ENCODE results near the gene IFITM1.
"Not testable (repeated sequence)": the region's sequence is repeated elsewhere in the genome, so short reads cannot be mapped to it uniquely, and the experiment has no call there.

IFITM1 gene

DNA sequence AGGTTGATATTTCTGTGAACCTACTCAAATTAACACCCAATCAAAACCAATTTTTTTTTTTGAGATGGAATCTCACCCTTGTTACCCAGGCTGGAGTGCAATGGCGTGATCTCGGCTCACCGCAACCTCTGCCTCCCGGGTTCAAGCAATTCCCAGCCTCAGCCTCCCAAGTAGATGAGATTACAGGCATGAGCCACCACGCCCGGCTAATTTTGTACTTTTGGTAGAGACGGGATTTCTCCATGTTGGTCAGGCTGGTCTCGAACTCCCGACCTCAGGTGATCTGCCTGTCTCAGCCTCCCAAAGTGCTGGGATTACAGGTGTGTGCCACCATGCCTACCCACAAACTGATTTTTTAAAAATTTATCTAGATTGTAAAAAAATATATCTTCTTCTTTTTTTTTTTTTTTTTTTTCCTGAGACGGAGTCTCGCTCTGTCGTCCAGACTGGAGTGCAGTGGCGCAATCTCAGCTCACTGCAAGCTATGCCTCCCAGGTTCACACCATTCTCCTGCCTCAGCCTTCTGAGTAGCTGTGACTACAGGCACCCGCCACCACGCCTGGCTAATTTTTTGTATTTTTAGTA is 14.8 kb downstream of the IFITM1 start:
- H3K27me3 ChIP-seq (ENCODE audit: insufficient read depth, low read length); H3K9ac ChIP-seq (ENCODE audit: low read depth, low read length); H3K4me3 ChIP-seq (ENCODE audit: low read length); H3K9me3 ChIP-seq (ENCODE audit: insufficient read depth, low read depth, low read length); H3K4me1 ChIP-seq (ENCODE audit: insufficient read depth, low read length); H3K36me3 ChIP-seq (ENCODE audit: insufficient read depth, low read depth, low read length); H3K27ac ChIP-seq (ENCODE audit: low read length): not testable (repeated sequence)

DNA sequence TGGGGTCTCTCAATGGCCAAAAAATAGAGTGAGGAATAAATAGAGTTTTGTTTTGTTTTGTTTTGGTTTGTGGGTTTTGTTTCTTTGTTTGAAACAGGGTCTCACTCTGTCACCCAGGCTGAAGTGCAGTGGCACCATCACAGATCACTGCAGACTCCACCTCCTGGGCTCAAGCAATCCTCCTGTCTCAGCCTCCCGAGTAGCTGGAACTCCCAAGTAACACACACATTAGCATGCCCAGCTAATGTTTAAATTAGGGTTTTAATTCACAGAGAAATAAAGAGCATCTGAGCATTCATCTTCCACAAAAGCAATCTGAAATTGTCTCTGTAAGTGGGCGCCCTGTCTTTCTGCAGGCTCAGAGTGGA is 16.0 kb downstream of the IFITM1 start:
- H3K4me3 ChIP-seq (ENCODE audit: low read length), result no peak overlapping the region
- H3K4me1 ChIP-seq (ENCODE audit: insufficient read depth, low read length), result peaks cover 7% of the 10 kb centered on the region; the same call in 1 of the 2 replicates
- H3K9me3 ChIP-seq (ENCODE audit: insufficient read depth, low read depth, low read length), result peaks cover 6% of the 10 kb centered on the region
- H3K36me3 ChIP-seq (ENCODE audit: insufficient read depth, low read depth, low read length), result no peaks in the 10 kb centered on the region
- no peaks in the 10 kb centered on the region for H3K27me3 ChIP-seq (ENCODE audit: insufficient read depth, low read length)
- H3K27ac ChIP-seq (ENCODE audit: low read length), result no peak overlapping the region
- no peak overlapping the region for H3K9ac ChIP-seq (ENCODE audit: low read depth, low read length)

DNA sequence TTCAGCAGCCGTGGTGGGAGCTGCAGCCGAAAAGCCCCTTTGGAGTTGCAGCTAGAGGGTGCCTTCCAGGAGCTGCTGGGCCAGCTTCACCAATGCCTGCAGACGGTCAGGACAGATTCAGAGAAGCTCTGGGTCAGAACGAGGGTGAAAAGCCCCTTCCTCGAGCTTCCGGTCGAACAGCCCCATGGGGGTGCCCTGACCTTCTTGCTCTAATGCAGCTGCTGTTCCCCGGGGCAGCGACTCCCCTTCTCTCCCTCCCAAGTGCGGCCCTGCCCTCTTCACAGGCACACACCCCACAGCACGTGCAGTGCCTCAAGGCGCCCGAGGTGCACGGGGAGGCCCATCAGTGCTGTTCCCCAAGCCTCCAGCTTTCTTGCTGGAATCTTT is 16.5 kb downstream of the IFITM1 start:
- Histone ChIP-seq H3K9me3 (ENCODE audit: insufficient read depth, low read depth, low read length) (peaks cover 6% of the 10 kb centered on the region), H3K27me3 (ENCODE audit: insufficient read depth, low read length) (no peaks in the 10 kb centered on the region), H3K4me3 (ENCODE audit: low read length) (no peak overlapping the region), H3K9ac (ENCODE audit: low read depth, low read length) (no peak overlapping the region), H3K36me3 (ENCODE audit: insufficient read depth, low read depth, low read length) (no peaks in the 10 kb centered on the region), H3K4me1 (ENCODE audit: insufficient read depth, low read length) (peaks cover 7% of the 10 kb centered on the region; the same call in 1 of the 2 replicates), H3K27ac (ENCODE audit: low read length) (no peak overlapping the region)

DNA sequence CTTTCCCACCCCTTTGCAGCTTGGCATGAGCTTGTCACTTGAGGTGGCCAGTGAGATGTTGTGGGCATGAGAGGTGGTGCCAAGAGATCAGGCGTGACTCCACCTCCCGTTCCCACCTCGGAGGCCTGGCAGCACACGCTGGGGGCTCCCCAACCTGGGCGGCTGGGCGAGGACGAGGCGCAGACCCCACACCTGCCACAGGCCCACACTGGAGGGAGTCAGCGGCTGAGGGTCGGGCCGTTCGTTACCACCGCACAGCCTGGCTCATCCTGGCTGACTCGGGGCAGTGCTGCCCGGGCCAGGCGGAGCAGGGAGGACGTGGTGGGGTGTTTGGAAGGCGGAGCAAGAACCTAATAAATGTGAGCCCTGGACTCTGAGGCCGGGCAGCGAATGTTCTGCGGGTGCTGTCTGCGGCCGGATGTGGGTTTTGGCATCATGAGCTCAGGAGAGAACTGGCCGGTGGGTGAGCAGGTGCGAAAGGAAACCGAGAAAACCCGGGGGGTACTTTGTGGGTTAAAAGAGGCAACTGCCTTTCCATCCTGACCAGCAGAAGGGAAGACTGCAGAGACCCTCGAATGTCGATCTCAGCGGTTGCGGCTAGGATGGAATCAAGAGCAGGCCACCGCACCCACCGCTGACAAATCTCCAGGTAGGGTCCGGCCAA is 17.0 kb downstream of the IFITM1 start:
- no peak overlapping the region for H3K4me3 ChIP-seq (ENCODE audit: low read length)
- no peak overlapping the region for H3K9ac ChIP-seq (ENCODE audit: low read depth, low read length)
- H3K9me3 ChIP-seq (ENCODE audit: insufficient read depth, low read depth, low read length), result peaks cover 6% of the 10 kb centered on the region
- no peaks in the 10 kb centered on the region for H3K27me3 ChIP-seq (ENCODE audit: insufficient read depth, low read length)
- H3K27ac ChIP-seq (ENCODE audit: low read length), result no peak overlapping the region
- H3K36me3 ChIP-seq (ENCODE audit: insufficient read depth, low read depth, low read length), result no peaks in the 10 kb centered on the region
- peaks cover 12% of the 10 kb centered on the region for H3K4me1 ChIP-seq (ENCODE audit: insufficient read depth, low read length)

DNA sequence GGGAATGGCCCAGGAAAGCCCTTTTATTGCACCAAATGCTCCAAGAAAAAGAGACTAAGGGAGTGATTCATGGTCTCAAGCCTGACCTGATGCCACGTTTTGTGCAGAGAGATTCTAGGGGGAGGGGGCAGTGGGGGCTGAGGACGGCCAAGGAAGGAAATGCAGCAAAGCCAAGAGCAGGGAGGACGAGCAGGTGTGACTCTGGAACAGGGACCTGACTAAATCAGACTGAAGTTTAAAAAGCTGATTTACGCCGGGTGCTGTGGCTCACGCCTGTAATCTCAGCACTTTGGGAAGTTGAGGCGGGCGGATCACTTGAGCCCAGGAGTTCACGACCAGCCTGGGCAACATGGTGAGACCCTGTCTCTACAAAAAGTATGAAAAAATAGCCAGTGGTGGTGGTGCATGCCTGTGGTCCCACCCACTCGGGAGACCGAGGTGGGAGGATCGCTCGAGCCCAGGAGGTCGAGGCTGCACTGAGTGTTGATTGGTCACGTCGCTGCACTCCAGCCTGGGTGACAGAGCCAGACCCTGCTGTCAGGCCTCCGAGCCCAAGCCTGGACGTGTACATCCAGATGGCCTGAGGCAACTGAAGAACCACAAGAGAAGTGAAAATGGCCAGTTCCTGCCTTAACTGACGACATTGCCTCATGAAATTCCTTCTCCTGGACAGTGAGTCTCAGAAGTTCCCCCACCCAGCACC is 17.7 kb downstream of the IFITM1 start:
- Histone ChIP-seq H3K9me3 (ENCODE audit: insufficient read depth, low read depth, low read length) (peaks cover 6% of the 10 kb centered on the region), H3K4me3 (ENCODE audit: low read length) (no peak overlapping the region), H3K27me3 (ENCODE audit: insufficient read depth, low read length) (no peaks in the 10 kb centered on the region), H3K9ac (ENCODE audit: low read depth, low read length) (no peak overlapping the region), H3K36me3 (ENCODE audit: insufficient read depth, low read depth, low read length) (no peaks in the 10 kb centered on the region), H3K27ac (ENCODE audit: low read length) (no peak overlapping the region), H3K4me1 (ENCODE audit: insufficient read depth, low read length) (peaks cover 19% of the 10 kb centered on the region)

DNA sequence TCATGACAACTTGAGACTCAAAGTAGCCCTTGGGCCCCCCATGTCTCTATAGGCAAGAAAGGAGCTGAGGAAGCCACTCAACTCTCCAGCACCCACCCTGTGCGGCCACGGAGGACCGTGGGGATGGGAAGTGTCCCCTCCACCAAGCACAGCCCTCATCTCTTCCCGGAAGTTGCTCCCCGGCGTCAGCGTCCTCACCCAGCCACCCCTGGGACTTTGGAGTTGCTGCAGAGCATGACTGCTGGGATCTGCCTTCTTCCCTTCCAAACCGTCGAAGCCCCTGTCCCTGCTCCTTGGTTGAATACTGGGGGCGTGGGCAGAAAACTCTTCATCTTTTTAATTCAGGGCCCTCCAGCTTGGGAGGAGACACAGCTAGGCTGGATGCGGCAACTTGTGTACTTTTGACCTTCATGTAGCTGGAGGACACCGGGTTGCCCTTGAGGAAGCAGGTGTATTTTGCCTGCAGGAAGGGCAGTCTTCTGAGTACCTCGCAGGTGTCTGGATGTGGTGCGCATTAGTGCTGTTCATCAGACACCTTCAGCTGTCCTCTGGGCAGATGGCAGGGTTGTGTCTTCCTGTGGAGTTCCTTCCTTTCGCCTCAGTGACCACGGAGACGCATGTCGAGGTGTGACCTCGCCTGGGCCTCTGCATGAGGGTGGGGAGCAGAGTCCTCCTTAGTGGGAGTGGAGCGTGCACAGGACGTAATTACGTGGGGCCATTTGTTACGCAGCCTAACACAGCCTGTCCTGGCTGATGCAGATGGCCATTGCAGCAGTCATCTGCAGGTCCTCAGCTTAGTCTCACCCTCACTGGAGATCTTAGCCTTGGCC is 19.0 kb downstream of the IFITM1 start:
- H3K27ac ChIP-seq (ENCODE audit: low read length), result no peak overlapping the region
- H3K36me3 ChIP-seq (ENCODE audit: insufficient read depth, low read depth, low read length), result no peaks in the 10 kb centered on the region
- no peaks in the 10 kb centered on the region for H3K27me3 ChIP-seq (ENCODE audit: insufficient read depth, low read length)
- no peak overlapping the region for H3K4me3 ChIP-seq (ENCODE audit: low read length)
- no peak overlapping the region for H3K9ac ChIP-seq (ENCODE audit: low read depth, low read length)
- H3K9me3 ChIP-seq (ENCODE audit: insufficient read depth, low read depth, low read length), result peaks cover 6% of the 10 kb centered on the region
- peaks cover 23% of the 10 kb centered on the region for H3K4me1 ChIP-seq (ENCODE audit: insufficient read depth, low read length)

DNA sequence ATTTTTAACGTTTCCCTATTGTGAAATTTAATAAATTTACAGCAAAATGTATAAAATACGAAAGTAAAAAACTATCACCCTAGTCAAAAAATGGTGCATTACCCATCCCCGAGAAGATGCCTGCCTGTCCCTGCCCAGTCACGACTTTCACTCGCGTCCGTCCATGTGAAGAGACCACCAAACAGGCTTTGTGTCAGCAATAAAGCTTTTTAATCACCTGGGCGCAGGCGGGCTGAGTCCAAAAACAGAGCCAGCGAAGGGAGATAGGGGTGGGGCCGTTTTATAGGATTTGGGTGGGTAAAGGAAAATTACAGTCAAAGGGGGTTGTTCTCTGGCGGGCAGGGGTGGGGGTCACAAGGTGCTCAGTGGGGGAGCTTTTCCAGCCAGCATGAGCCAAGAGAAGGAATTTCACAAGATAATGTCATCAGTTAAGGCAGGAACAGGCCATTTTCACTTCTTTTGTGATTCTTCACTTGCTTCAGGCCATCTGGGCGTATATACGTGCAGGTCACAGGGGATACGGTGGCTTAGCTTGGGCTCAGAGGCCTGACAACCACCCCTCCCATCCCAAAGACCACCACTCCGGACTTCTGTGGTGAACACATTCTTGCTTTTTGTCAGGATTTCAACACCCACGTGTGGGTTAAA is 19.9 kb downstream of the IFITM1 start:
- H3K9ac ChIP-seq (ENCODE audit: low read depth, low read length), result peak overlapping the region; percentile 44
- not testable (repeated sequence) for H3K36me3 ChIP-seq (ENCODE audit: insufficient read depth, low read depth, low read length); H3K4me3 ChIP-seq (ENCODE audit: low read length); H3K27ac ChIP-seq (ENCODE audit: low read length); H3K9me3 ChIP-seq (ENCODE audit: insufficient read depth, low read depth, low read length); H3K27me3 ChIP-seq (ENCODE audit: insufficient read depth, low read length)
- H3K4me1 ChIP-seq (ENCODE audit: insufficient read depth, low read length), result peaks cover 23% of the 10 kb centered on the region

DNA sequence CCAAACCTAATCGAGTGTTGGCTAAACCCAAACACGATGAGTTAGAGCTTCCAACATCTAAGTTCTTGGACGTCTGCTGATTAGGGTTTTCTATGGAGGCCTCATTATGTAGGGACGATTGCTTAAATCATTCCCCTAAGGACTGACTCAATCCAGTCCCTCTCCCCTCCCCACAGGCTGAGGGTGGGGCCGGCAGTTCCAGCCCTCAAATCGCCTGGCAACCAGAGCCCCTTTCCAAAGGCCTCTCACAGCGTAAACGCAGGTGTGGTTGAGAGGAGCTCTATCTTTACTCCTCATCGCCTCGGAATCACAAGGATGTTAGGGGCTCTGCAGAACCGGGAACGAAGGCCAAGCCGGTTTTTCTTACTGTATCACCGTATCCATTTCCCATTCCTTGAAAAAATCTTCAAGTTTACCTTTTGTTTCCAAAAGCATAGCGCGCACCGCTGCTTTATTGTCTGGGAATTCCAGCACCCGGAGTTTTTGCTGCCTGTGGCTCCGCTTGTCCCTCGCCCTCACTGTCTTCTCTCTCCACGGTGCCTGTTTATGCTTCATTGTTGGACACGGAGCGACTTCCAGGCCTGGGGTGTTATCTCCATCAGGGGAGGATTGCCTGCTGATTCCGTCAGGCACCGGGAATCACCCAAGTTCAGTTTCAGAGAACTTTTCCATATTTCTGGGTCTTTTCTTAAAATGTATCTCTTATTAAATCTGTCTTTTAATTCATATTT is 20.6 kb downstream of the IFITM1 start:
- Histone ChIP-seq H3K27ac (ENCODE audit: low read length) (no peak overlapping the region), H3K27me3 (ENCODE audit: insufficient read depth, low read length) (no peaks in the 10 kb centered on the region), H3K36me3 (ENCODE audit: insufficient read depth, low read depth, low read length) (no peaks in the 10 kb centered on the region), H3K9me3 (ENCODE audit: insufficient read depth, low read depth, low read length) (peaks cover 6% of the 10 kb centered on the region), H3K9ac (ENCODE audit: low read depth, low read length) (peak overlapping the region; percentile 44), H3K4me1 (ENCODE audit: insufficient read depth, low read length) (peaks cover 23% of the 10 kb centered on the region), H3K4me3 (ENCODE audit: low read length) (peak overlapping the region; percentile 23; the same call in 1 of the 2 replicates)

DNA sequence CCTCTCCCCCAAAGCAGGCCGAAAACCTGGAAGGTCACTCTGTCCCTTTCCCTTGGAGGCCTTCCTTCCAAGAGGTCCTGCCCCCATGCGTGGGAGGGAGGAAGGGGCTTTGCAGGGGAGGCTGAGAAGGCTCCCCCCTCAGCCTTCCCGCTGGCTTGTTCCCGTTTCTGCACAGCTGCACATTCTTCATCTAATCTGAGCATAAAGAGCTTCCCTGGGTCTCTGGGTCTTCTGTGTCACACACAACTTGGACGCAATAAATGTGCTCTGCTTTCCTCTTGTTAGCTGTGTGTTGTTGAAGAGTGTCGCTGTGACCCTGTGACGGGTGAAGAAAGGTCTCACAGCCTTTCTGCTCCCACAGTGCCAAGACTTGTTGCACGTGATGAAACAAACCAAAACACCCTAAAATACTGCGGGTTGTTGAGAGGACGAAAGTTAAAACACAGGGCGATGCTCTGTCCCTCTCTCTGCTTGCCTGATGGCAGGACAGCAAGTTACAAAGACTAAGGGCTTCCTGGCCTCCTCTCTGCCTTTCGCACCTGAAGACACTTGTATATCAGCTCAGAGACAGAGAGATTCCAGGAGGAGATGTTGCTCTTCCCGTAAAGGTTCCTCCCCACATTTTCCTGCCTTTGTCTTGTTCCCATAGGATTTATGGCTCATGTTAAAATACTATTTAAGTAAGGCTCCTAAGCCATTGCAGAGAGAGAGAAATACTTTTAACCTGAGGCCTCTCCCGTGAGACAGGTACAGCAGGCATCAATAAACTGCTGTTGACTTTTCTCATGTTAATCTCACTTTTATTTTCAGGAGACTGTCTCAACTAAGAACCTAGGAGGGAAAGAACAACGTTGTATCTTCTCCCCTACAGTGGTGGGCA is 22.2 kb downstream of the IFITM1 start:
- no peaks in the 10 kb centered on the region for H3K36me3 ChIP-seq (ENCODE audit: insufficient read depth, low read depth, low read length)
- H3K9me3 ChIP-seq (ENCODE audit: insufficient read depth, low read depth, low read length), result peaks cover 6% of the 10 kb centered on the region
- H3K4me3 ChIP-seq (ENCODE audit: low read length), result no peak overlapping the region
- H3K27me3 ChIP-seq (ENCODE audit: insufficient read depth, low read length), result no peaks in the 10 kb centered on the region
- peak overlapping the region; percentile 54; the same call in 1 of the 2 replicates for H3K9ac ChIP-seq (ENCODE audit: low read depth, low read length)
- no peak overlapping the region for H3K27ac ChIP-seq (ENCODE audit: low read length)
- H3K4me1 ChIP-seq (ENCODE audit: insufficient read depth, low read length), result peaks cover 35% of the 10 kb centered on the region

DNA sequence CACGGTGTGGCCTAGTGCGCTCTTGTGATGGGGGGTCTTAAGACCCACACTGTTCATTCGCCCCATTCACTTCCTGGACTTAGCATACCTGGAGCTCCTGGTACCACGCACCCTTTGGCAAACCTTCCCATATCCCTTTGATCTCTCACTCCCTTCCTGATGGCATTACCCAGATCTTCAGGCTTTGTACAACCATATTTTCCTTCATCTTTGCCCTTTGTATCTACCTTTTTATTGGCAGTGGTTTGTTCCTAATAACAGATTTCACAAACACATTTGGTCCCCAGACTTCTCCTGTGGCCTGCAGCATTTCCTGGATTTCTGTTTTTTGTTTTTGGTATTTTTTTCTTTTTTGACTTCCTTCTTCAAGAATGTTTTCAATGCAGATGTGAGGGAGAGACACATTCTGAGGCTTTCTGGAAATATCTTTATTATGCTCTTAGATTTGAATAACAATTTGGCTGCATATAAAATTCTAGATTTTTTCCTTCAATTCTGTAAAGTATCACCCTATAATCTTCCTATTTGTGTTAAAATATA is 22.9 kb downstream of the IFITM1 start:
- peaks cover 6% of the 10 kb centered on the region for H3K9me3 ChIP-seq (ENCODE audit: insufficient read depth, low read depth, low read length)
- H3K4me3 ChIP-seq (ENCODE audit: low read length), result no peak overlapping the region
- H3K4me1 ChIP-seq (ENCODE audit: insufficient read depth, low read length), result peaks cover 37% of the 10 kb centered on the region
- no peaks in the 10 kb centered on the region for H3K36me3 ChIP-seq (ENCODE audit: insufficient read depth, low read depth, low read length)
- no peak overlapping the region for H3K27ac ChIP-seq (ENCODE audit: low read length)
- H3K27me3 ChIP-seq (ENCODE audit: insufficient read depth, low read length), result no peaks in the 10 kb centered on the region
- H3K9ac ChIP-seq (ENCODE audit: low read depth, low read length), result peak overlapping the region; percentile 54; the same call in 1 of the 2 replicates

Data from iPS-20b (cell line).